GM19372 (cell line): Measurements from ENCODE around the gene PDLIM7.

Source experiments
- ATAC-seq: cut with Tn5 transposase; IDR thresholded peaks from one replicate; pipeline ENCODE4 v1.9.1; 2021; ENCODE audit warnings: mild to moderate bottlenecking, low read depth, moderate library complexity; ENCODE audit not compliant: unreplicated experiment

PDLIM7 gene

GRCh38 chr5:177458912-177459350, 38.5 kb downstream of the PDLIM7 start:
- no peak for ATAC-seq

DNA sequence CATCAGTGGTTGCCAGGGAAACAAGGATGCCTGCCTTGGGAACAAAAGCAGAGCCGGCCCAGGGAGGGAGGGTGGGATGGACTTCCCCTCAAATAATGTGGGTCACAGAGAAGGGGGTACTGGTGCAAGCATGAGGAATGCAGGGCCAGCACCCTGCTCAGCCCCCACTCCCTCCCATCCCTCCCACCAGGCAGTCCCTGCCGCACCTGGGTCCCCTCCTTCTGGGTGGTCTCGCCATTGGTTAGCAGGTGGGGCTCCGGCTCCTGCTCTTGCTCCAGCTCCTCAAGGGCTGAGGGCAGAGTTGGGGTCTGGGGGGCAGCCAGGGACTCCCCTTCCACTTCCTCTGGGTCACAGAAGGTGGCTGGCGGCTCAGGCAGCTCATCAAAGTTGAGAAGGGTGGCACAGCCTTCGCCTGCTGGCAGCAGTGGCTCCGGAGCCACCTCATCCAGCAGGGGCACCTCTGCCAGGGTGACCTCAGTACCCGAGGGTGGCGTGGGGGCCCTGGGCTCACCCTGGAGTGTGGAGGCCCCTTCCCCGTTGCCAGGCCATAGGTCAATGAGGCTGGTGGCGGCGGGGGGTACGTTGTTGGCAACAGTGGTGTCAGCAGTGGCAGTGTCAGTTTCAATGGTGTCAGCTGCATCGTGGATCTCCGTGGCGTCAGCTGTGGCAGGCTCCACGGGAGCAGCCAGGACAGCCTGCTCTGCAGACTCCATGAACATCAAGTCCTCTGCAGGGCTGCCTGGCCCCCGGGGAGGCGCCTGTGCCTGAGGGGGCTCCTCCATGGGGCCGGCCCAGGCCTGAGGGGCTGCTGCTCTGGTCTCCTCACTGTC, 39.3 kb downstream of the PDLIM7 start:
- no peak for ATAC-seq

DNA sequence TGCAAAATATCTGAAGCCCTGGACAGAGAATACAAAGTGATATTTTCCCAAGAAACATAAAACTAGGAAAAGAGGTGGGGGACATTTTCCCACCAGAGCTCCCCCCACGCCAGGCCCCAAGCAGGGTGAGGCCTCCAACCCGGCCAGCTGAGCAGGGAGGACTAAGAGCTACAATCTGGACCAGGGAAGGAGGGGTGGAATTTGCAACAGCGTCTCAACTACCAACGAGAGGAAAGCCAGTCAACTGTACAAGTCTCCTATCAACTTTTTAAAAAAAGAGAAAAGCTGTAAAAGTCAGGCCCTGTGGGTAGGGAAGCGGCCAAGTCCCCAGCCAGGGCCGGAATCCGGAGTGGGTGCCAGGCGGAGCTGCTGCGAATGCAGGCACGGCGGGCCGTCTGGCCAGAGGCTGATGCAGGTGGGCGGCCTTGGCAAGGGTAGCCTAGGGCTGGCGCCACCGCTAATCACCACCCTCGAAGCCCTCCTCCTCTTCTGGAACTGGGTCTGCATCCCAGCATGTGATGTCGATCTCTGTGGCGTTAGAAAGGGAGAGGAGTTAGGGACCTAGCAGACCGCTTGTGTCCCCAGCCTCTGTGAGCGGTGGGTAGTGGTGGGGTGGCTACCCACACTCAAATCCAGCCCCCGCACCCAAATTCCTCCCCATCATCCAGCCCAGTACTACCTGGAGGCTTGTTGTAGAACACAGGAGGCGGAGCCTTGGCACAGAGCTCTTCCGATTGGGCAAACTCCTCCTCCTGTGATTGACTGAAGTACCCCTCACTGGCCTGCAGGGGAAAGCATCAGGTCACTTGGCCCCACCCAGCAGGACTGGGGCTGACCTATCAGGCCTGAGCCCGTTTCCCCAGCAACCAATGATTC, 40.2 kb downstream of the PDLIM7 start:
- ATAC-seq, result peak; percentile 41

GRCh38 chr5:177456591-177456964, 40.8 kb downstream of the PDLIM7 start:
- ATAC-seq, result no peak

- peak; percentile 11 for ATAC-seq
Measured at GRCh38 chr5:177455661-177456590, 41.5 kb downstream of the PDLIM7 start.

DNA sequence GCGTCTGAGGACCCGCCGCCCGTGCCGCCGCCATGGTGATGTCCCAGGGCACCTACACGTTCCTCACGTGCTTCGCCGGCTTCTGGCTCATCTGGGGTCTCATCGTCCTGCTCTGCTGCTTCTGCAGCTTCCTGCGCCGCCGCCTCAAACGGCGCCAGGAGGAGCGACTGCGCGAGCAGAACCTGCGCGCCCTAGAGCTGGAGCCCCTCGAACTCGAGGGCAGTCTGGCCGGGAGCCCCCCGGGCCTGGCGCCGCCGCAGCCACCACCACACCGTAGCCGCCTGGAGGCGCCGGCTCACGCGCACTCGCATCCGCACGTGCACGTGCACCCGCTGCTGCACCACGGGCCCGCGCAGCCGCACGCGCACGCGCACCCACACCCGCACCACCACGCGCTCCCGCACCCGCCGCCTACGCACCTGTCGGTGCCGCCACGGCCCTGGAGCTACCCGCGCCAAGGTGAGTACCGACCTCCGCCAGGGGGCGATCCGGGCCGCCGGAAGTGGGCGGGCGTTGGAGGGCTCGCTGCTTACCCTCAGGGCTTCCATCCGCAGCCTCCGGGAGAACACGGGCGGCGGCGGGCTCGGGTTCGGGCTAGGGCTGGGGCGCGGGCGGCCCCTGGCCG, 42.3 kb downstream of the PDLIM7 start:
- ATAC-seq, result peak; percentile 48

DNA sequence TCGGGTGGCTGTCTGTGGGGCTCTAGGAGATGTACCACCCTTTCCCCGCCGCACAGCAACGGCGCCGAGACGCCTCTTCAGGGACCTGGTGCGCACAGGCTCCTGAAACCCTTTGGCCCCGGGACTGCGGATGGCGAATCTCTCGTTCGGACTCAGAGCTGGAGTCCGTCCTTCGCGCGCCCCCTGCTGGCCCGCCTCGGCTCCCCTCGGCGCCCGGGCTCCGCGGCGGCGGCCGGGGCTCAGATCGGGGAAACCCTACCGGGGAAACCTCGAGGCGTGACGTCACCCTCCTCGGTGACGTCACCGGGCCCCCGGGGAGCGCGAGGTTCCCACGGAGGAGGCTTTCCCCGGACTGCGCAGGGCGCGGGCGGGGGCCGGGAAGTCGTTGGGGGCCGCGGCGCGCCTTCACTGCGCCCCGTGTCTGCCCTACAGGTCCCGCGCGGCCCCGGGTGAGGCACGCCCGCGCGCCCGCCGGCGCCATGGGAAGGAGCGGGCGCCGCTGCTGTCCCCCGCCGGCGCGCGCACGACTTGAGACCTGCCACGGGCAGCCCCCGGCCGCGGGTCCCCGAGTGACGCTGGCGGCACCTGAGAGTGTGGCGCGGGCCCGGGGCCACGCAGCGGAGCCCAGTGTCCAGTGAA, 42.9 kb downstream of the PDLIM7 start:
- peak; percentile 46 for ATAC-seq

GRCh38 chr5:177453852-177454396, 43.5 kb downstream of the PDLIM7 start:
- no peak for ATAC-seq

DNA sequence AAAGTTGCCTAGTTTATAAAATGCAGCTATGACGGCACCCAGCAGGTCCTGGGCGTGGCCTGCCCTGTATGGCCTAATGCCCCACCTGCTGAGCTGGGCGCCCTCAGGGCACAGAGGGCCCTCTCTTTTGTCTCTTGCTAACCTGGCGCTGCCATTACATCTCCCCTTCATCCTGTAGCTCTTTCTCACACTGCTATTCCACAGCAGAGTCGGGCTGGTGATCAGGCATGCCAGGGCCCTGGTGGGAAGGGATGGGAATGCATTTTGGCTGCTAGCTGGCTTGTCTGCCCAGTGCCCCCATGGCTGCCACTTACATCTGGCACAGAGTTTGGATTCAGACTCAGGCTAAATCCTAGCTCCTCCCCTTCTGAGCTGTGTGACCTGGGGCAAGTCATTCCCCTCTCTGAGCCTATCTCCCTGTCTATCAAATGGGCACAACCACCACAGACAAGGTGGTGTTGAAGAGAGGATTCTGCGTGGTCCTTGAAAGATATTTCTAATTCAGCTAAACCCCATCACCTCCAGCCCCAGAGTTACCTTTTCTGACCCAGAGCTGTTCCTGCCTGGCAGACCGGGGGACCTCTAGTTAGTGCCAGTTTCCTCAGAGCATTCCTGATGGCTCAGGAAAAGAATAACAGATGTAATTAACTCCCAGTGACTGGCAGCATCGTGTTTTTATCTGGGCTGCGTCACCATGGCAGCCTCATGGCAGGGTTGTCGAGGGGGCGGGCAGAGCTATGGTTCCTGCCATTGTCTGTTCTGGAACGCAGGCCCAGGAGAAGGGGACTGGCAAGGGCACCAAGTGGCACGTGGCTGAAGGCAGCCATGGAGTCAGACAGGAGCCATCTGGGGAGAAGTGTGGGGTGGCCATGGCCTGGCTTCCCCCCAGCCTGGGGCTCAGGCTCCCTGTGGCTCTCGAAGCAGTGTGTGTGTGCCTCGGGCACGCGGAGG, 44.4 kb downstream of the PDLIM7 start:
- ATAC-seq, result no peak

- no peak for ATAC-seq
Measured at GRCh38 chr5:177450667-177451424, 46.6 kb downstream of the PDLIM7 start.

DNA sequence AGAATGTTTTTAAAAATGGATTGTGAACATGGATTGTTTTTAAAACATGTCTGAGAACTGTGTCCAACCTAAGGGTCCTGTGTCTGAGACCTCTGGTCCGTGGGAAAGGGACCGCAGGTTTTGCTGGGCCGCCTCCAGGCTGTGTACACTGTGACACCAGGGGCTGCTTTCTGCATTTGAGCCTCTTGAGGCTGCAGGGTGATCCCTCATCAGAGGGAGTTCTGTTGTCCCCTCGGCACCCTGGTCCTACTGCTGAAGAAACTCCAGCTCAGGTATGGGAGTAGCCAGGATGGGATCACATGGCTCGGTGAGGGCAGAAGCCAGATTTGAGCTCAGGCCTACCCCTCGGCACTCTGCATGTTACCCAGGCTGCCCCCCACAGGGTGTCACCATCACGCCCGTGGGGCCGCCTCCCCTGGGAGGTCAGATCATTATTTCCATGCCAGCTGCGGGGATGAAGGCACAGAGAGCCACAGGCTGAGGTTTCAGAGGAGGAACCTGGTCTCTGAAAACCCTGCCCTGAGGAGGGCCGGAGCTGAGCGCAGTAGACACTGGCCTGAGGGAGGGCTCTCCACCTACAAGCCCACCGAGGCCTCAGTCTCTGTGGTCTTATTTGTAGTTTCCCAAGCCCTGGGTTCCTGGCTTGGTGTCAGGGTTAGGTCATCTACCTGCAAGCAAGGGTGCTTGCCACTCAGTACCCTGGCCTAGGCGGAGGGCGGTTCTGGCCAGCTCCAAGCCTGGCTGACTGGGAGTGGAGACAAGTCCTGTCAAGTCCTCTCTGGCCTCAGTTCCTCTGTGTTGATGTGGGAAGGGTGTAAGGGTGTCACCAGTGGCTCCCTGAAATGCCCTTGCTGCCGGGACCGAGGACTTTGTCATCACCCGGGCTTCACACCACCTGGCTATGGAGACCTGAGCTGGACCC, 48.0 kb downstream of the PDLIM7 start:
- no peak for ATAC-seq

- ATAC-seq, result no peak
Measured at GRCh38 chr5:177448244-177448950, 49.0 kb downstream of the PDLIM7 start.

GRCh38 chr5:177447611-177448243, 49.7 kb downstream of the PDLIM7 start:
- ATAC-seq, result no peak

GRCh38 chr5:177447066-177447610, 50.3 kb downstream of the PDLIM7 start:
- ATAC-seq, result peak; percentile 42
